Activated CD4-positive, CD25-positive, alpha-beta regulatory T cell treated with anti-CD3 and anti-CD28 coated beads, Interleukin-2, amount 50 U/mL, for 72 hours (primary cell): ENCODE results near the gene TRPM2.
"Not testable (repeated sequence)": the region's sequence is repeated elsewhere in the genome, so short reads cannot be mapped to it uniquely, and the experiment has no call there.

ENCODE experiments used
- DNase-seq: peaks from one replicate; pipeline ENCODE4 v3.0.0; 2021

The TRPM2 gene

DNA sequence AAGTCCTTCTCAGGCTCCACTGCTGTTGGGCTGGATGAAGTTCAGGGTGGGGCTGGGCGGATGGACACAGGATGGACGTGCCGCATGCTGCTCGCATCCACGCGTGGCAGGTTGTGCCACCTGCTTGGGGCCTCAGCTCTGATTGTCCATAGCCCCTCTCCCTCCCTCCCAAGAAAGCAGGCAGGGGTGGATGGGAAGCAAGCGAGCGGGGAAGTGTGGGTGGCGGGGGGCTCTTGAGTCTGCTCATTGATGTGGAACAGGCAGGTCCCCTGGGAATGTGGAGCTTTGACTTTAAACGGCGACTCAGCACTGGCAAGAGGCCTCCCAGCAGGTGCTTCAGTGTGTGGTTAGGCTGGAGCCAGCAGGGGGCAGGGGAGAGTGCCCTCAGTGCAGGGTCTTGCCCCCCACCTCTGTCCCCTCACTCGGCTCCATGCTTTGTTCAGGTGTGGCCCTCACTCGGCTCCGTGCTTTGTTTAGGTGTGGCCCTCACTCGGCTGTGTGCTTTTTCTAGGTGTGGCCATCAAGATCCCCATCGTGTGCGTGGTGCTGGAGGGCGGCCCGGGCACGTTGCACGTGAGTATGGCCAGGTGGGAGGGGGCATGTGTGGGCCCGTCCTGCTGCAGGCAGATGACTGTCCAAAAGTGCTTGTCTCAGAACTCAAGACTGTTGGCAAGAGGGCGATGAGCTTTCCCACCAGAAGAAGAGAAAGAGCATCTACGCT, 23.9 kb downstream of the TRPM2 start:
- DNase-seq: no peak

DNA sequence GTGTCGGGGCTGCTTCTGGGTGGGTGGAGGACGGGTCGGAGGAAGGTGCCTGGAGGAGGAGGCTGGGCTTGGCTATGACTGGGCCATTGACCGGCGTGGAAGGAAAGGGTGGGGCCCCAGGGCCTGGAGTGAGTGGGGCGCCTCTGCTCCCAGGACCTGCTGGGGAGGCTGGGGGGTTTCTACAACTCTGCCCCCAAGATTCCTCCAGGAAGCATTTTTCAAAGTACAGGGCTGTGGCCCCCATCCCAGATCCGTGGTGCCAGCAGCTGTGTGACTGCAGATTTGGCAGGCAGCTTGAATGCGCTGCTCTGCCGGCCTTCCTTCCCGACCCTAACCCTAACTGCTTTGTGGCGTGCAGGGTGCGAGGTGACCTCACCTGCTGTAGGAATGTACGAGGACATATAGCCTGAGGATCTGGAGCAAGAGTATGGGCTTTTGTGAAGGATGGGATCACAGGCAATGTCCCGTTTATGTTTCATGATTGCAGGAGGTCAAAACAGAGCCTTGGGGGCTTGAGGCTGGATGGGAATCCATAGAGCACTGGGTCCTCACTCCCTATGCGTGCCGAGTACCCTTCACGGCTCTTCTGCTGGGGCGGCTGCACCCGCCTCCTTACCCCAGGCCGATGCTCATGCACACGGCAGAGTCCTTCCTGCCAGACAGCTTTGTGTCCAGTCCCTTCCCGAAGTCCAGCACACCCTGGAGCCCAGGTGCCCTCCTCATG, 24.7 kb downstream of the TRPM2 start:
- no peak for DNase-seq

DNA sequence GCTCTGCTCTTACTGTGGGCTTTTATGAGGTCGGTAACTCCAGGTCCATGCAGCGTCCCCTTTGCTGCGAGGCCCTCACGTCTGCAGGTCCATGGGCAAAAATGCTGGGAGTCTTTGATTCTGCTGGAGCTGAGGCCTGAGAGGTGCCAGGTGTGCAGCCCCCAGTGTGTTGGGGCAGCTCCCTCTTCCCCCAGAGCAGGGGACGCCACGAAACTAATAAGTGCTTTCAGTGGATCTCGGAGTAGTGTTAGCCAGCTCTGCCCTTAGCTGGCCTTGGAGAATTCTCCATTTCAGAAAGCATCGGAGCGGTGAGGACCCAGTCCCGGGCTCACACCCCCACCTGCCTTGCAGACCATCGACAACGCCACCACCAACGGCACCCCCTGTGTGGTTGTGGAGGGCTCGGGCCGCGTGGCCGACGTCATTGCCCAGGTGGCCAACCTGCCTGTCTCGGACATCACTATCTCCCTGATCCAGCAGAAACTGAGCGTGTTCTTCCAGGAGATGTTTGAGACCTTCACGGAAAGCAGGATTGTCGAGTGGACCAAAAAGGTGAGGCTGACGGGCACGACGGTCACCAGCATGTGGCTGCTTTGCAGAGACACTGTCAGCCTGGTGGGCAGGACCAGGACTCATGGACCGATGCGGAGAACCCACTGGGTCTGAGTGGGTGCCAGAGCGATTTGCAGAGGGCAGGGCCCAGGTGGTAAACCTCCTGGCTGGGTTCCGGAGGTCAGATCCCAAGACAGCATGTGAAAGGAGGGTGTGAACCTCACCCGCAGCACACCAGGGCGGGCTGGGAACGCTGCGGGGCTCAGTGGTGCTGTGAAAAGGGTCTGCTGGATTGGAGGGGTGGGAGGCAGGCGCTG, 25.5 kb downstream of the TRPM2 start:
- no peak for DNase-seq

DNA sequence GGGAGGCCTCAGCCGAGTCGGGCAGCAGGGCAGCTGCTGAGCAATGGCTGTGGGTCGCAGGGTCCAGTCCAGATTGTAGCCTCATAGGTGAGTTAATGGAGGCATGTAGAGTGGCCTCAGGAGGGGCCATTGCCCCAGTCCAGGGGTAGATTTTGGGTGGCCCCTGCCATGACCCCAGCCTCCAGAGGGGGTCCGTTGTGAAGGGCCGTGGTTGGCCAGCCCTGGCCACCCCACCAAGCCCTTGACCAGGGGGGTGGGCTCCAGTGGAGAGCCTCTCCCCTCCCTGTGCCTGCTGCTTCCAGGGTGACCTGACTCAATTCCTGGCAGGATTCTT, 26.1 kb downstream of the TRPM2 start:
- DNase-seq: no peak

DNA sequence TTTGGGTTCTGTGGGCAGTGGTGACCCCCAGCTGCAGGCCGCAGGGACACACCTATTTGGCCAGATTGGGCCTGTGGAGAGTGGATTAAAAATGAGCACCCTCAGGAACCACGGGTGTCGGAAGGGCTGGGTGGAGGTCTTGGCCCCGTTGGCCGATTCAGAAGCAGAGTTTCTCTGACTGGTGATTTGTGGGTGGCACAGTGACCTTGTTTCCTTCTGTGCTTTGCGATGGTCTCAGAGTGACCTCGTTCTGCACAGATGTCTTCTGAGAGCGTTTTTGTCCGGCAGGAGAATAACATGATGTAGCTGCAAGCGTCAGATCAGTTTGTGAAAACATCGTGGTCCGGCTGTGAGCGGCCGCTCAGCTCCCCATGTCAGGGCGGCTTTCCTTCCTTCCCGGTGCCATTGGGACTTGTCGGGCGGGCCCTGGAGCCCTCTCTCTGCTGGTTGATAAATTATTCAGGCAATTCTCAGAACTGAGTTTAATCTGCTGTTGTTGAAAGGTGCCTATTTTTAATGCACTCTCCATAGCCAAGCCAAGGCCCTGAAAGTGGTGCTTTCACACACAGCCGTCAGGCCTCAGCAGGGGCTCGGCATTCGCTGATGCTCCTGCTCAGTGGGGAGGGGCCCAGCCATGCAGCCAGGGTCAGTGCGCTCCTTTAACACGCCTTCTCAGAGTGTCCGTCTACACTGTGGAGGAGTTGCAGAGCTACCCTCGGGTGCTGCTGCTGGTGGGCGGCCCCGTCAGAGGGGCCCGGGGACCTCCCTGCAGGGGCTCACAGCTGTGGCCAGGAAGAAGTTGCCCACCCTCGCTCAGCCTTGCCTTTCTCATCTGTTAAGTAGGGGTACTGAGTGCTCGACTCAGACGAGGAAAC, 26.8 kb downstream of the TRPM2 start:
- DNase-seq: no peak

DNA sequence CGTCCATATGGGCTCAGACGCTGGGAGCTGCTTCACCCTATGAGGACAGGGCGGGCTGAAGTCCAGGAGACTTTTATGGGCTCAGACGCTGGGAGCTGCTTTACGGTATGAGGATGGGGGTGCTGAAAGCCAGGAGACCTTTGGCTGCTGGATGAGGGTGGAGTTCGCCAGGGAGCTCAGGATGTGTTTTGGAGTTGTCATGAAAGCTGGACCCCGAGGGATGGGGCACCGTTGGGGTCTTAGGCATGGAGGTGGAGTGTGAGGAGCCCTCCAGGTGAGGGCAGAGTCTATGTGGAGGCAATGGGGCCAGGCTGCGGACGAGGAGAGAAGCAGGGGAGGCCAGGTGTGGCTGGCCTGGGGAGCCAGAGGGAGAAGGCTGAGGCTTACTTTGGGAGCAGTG, 27.5 kb downstream of the TRPM2 start:
- no peak for DNase-seq

DNA sequence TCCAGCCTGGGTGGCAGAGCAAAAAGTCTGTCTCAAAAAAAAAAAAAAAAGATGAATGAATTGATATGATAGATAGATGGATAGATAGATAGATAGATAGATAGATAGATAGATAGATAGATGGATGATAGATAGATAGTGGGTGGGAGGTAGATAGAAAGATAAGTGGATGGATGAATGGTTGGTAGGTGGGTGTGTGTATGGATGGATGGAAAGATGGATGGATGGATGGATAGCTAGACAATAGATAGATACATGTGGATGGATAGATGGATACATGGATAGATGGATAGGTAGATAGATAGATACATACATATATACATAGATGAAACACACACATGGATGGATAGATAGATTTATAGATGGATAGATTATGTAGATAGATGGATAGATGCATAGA, 28.5 kb downstream of the TRPM2 start:
- DNase-seq: no peak

DNA sequence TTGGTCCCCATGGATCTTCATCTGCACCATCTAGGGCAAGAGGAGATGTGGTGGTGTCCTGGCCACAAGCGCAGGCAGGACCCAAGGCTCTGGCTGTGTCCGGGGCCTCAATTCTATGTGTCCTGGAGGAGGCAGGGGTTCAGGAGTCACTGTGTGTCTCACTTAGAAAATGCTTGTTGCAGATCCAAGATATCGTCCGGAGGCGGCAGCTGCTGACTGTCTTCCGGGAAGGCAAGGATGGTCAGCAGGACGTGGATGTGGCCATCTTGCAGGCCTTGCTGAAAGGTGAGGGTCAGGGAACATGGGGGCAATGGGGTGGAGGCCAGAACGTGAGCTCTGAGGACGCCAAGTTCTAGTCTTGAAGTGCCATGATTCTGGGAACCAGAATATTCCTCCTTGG, 29.1 kb downstream of the TRPM2 start:
- DNase-seq: no peak

DNA sequence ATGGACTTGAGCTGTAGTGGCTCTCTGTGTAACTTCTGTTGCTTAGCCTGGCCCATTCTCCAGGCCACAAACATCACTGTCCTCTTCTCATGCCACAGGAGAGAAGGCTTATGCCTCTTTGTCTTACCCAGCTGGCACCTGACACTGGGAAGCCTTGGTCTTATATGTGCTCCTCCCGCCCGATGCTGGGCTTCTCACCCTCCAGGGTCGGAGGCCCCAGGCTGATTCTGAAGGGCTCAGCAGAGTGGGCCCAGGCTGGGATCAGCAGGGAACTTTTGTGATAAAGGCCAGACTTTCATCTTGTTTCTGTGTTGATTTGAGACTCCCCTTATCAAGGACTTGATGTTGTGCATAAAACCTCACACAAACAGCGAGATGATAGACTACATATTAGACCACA, 29.8 kb downstream of the TRPM2 start:
- no peak for DNase-seq

DNA sequence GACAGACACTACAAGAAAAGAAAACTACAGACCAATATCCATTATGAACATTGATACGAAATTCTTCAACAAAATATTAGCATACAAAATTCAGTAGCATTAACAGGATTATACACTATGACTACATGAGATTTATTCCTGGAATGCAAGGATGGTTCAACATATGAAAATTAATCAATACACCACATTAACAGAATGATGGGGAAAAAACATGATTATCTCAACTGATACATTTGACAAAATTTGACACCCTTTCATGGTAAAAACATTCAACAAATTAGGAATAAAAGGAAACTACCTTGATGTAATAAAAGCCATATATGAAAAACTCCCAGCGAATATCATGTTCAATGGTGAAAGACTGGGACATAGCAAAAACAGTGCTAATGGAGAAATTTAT, 31.5 kb downstream of the TRPM2 start:
- no peak for DNase-seq

DNA sequence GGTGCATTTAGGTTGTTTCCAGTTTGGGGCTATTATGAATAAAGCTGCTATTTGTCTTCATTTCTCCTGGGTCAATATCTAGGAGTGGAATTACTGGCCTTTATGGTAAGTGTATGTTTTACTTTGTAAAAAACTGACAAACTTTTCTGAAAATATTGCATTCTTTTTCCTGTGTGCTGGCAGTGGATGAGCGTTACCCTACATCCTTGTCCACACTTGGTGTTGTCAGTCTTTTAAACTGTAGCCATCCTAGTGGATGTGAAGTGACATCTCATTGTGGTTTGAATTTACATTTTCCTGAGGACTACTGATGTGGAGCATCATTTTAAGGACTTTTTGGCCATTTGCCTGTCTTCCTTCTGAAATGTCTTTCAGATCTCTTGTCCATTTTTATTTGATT, 35.9 kb downstream of the TRPM2 start:
- no peak for DNase-seq

DNA sequence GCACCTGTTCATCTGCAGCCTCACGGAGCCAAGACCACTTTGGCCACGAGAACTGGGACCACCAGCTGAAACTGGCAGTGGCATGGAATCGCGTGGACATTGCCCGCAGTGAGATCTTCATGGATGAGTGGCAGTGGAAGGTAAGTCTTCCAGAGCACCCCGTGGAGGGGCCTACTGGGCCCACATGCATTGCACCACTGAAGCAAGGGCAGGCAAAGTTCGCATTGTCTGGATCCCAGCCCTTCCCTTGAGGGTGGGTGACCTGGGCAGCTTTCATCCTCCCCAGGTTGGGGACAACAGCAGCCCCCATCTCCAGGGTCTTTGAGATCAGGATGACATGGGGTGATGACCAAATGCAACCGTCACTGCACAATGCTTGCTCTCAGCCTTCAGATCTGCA, 37.5 kb downstream of the TRPM2 start:
- no peak for DNase-seq

DNA sequence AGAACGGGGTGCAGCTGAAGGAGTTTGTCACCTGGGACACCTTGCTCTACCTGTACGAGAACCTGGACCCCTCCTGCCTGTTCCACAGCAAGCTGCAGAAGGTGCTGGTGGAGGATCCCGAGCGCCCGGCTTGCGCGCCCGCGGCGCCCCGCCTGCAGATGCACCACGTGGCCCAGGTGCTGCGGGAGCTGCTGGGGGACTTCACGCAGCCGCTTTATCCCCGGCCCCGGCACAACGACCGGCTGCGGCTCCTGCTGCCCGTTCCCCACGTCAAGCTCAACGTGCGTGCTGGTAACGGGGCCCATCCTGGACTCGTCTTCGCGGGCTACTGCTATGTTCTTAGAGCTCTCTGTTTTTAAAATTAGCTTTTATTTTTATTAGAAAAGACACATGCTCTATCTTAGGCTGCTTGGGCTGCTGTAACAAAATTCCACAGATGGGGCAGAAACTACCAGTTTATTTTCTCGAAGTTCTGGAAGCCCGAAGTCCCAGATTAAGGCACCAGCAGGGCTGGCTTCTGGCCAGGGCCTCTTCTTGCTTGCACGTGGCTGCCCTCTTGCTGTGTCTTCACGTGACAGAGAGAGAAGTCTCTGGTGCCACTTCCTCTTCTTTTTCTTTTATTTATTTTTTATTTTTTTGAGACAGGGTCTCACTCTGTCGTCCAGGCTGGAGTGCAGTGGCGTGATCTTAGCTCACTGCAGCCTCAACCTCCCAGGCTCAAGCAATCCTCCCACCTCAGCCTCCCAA, 38.1 kb downstream of the TRPM2 start:
- DNase-seq: no peak

DNA sequence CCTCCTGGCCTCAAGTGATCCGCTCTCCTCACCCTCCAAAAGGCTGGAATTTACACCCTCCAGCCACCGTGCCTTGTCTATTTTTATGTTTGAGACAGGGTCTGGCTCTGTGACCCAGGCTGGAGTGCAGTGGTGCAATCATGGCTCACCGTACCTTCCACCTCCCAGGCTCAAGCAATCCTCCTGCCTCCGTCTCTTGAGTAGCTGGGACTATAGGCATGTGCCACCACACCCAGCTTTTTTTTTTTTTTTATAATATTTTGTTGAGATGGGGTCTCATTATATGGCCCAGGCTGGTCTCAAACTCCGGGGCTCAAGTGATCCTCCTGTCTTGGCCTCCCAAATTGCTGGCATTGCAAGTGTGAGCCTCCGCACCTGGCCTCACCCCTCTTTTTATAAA, 38.8 kb downstream of the TRPM2 start:
- no peak for DNase-seq

DNA sequence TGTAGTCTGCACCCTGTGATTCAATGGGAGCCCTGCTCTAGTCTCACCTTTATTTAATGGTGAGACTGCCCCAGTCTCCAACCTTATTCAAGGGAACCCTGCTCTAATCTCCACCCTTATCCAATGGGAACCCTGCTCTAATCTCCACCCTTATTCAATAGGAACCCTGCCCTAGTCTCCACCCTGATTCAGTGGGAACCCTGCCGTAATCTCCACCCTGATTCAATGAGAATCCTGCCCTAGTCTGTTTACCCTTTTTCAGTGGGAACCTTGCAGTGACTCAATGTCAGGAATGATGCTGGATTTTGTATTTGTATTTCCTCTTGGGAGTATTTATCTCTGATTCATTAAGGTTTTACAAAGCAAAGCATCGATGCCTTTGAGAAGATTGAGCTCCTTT, 39.5 kb downstream of the TRPM2 start:
- DNase-seq: no peak

DNA sequence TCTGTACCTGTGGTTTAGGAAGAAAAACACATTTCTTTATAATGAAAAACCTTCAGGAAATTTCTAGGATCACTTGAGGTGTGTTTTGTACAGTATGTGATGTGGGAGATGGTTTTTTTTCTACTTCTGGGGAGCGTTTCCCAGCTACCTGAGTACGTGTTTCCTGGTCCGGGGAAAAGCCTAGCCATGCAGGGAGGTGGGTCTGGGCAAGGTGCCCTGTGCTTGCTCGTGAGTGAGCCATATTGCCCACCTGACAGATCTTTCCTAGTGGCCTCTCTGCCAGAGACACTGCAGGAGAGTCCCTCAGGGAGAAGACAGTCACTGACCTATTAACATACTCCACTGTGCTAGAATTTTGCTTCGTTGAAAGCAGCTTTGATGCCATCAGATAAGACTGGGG, 41.3 kb downstream of the TRPM2 start:
- no peak for DNase-seq

DNA sequence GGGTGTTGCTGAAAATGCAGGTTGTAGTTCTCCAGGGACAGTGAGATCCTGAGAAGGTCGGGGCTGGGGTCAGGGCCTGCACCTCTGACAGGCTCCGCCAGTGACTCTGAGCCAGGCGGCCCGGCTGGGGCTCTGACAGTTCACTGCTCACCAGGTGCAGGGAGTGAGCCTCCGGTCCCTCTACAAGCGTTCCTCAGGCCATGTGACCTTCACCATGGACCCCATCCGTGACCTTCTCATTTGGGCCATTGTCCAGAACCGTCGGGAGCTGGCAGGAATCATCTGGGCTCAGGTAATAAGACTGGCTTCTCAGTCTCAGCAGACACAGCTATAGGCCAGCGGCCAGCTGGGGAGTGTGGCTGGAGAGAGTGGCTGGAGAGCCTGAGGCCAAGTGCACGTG, 41.8 kb downstream of the TRPM2 start:
- DNase-seq: no peak

DNA sequence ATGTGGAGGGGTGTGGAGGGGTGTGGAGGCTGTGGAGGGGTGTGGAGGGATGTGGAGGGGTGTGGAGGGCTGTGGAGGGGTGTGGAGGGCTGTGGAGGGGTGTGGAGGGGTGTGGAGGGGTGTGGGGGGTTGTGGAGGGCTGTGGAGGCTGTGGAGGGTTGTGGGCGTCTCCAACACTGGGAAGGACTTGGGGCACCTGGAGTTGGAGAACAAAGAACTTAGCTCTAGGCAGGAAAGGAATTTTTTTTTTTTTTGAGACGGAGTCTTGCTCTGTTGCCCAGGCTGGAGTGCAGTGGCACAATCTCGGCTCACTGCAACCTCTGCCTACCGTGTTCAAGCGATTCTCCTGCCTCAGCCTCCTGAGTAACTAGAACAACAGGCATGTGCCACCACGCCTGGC, 43.4 kb downstream of the TRPM2 start:
- DNase-seq: not testable (repeated sequence)

DNA sequence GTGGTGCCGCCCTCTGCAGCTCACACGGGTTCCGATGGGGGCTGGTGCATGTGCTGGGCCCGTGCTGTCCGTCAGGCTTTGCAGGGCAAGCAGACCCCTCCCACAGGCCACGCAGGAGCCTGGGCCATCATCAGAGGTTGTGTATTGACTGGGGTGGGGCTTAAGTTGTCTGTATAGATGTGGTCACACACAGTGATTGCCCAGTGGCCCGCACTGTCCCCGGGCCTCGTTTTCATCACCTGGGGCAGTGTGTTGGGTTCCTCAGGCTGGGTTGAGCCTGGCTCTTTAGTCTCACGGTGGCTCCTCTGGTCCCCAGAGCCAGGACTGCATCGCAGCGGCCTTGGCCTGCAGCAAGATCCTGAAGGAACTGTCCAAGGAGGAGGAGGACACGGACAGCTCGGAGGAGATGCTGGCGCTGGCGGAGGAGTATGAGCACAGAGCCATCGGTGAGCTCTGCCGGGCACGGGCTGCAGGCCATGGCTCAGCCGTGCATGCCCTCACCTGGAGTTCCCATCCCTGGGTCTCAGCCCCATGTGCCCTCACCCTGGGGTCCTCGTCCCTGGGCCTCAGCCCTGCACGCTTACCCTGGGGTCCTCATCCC, 44.1 kb downstream of the TRPM2 start:
- DNase-seq: no peak

DNA sequence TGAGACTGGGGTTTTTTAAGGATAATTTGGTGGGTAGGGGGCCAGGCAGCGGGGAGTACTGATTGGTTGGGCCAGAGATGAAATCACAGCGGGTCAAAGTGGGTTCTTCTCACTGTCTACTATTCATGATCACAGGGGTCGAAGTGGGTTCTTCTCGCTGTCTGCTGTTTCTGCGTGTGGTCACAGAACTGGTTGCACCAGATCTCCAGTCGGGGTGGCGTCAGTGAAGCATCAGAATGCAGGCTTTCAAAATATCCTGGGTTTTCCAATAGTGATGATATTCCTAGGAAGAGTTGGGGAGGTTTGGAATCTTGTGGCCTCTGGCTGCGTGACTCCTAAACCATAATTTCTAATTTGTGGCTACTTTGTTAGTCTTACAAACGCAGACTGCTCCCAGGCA, 45.1 kb downstream of the TRPM2 start:
- no peak for DNase-seq

DNA sequence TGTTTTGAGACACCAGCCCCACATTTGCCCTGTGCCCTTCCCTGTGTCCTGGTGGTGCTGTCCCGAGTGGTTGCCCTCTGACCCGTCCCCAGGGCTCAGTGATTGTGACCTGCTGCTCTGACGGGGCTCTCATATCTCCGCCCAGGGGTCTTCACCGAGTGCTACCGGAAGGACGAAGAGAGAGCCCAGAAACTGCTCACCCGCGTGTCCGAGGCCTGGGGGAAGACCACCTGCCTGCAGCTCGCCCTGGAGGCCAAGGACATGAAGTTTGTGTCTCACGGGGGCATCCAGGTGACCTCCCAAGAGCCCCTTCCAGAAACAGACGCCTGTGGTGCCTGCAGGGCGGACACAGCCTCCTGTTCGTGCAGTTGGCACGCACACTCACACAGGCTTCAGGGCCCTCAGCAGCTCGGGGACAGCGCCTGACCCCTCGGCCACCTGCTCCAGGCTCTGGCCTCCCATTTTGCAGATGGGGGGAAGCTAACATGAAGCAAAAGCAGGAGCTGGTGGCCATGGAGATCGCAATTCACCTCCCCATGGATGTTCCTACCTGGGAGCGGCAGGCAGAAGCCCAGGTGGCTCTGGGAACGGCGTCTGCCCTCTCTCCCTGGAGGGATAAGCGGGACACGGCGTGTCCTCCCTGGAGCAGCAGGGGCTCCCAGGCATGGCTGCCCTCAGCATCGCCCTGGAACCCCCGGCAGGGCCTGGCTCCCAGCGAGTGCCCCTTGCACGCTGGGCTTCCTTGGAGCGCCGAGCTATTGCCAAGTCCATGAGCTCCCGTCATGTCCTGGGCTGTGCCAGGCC, 45.9 kb downstream of the TRPM2 start:
- DNase-seq: no peak
